Measurements from ENCODE around the gene SAMD5.

DNA sequence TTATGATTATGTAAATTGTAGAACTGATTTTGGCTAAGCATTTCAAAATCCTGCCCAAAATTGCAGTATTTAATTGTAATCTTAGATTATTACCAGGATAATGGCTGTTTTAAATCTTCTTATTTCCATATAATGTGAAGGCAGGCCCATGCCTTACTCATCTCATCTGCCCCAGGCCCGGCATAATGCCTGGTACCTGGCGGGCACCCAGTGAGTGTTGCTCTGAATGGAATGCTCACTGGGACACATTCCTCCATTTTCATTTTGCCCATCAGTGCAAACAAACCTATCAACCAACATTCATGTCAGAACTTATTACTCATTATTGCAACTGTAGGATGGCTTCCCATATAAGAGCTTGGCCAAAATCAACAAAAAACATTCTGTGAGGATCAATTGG is 22.8 kb downstream of the SAMD5 start:
- TF ChIP-seq, protein P1, sequence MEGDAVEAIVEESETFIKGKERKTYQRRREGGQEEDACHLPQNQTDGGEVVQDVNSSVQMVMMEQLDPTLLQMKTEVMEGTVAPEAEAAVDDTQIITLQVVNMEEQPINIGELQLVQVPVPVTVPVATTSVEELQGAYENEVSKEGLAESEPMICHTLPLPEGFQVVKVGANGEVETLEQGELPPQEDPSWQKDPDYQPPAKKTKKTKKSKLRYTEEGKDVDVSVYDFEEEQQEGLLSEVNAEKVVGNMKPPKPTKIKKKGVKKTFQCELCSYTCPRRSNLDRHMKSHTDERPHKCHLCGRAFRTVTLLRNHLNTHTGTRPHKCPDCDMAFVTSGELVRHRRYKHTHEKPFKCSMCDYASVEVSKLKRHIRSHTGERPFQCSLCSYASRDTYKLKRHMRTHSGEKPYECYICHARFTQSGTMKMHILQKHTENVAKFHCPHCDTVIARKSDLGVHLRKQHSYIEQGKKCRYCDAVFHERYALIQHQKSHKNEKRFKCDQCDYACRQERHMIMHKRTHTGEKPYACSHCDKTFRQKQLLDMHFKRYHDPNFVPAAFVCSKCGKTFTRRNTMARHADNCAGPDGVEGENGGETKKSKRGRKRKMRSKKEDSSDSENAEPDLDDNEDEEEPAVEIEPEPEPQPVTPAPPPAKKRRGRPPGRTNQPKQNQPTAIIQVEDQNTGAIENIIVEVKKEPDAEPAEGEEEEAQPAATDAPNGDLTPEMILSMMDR (IDR thresholded peaks at IDR 0.05): no peak
- TF ChIP-seq ZFX (IDR thresholded peaks at IDR 0.05; ENCODE audit: borderline replicate concordance): no peak
